HEK293T (cell line): ENCODE results near the gene TADA1.

Source experiments
- BHLHE40 ChIP-seq: fragments of 450-650 bp; IDR thresholded peaks from 2 replicates; pipeline ENCODE4 v1.6.1; 2016; ENCODE audit warnings: mild to moderate bottlenecking, moderate library complexity, borderline replicate concordance
- ELF4 ChIP-seq: fragments of 450-650 bp; IDR thresholded peaks from 2 replicates; pipeline ENCODE4 v1.6.1; 2017; ENCODE audit warnings: antibody characterized with exemption
- FOXM1 ChIP-seq: fragments of 450-650 bp; IDR thresholded peaks from 2 replicates; pipeline ENCODE4 v1.6.1; 2017; ENCODE audit warnings: mild to moderate bottlenecking, borderline replicate concordance
- SP1 ChIP-seq: fragments of 450-650 bp; IDR thresholded peaks from 2 replicates; pipeline ENCODE4 v1.6.1; 2017
- ZNF384 ChIP-seq: fragments of 450-650 bp; IDR thresholded peaks from 2 replicates; pipeline ENCODE4 v1.6.1; 2016
- TF ChIP-seq, protein P1 (sequence below): fragments of 450-650 bp; IDR thresholded peaks from 2 replicates; pipeline ENCODE4 v1.6.1; 2016

DNA sequence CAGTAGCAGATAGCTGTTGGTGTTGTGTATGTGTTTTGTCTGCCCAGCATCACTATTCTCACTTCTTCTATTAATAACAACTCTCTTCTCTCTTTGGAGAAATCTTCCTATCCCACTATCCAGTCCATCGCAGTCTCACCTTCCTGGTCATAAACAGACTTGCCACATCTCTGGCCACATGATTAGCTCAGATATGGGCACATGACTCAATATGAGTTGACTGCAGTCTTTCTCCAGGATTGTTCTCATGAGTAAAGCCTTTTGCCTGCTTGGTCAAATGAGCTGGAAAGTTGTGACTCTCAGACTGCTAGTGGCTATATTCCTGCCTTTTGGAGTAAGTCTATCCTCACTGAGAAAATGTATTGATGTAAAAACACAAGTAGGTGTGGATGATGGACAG lies 32.9 kb upstream of the TADA1 start:
- no peak for TF ChIP-seq FOXM1
- TF ChIP-seq SP1 = no peak
- TF ChIP-seq BHLHE40 = no peak
- TF ChIP-seq, protein P1, sequence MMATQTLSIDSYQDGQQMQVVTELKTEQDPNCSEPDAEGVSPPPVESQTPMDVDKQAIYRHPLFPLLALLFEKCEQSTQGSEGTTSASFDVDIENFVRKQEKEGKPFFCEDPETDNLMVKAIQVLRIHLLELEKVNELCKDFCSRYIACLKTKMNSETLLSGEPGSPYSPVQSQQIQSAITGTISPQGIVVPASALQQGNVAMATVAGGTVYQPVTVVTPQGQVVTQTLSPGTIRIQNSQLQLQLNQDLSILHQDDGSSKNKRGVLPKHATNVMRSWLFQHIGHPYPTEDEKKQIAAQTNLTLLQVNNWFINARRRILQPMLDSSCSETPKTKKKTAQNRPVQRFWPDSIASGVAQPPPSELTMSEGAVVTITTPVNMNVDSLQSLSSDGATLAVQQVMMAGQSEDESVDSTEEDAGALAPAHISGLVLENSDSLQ = no peak
- no peak for TF ChIP-seq ZNF384
- no peak for TF ChIP-seq ELF4
